HG03442 (cell line): ENCODE data around the gene TMEM109.

ENCODE experiments used
- ATAC-seq: cut with Tn5 transposase; IDR thresholded peaks from one replicate; pipeline ENCODE4 v1.9.1; 2021; ENCODE audit warnings: mild to moderate bottlenecking, moderate library complexity; ENCODE audit not compliant: unreplicated experiment

The TMEM109 gene

DNA sequence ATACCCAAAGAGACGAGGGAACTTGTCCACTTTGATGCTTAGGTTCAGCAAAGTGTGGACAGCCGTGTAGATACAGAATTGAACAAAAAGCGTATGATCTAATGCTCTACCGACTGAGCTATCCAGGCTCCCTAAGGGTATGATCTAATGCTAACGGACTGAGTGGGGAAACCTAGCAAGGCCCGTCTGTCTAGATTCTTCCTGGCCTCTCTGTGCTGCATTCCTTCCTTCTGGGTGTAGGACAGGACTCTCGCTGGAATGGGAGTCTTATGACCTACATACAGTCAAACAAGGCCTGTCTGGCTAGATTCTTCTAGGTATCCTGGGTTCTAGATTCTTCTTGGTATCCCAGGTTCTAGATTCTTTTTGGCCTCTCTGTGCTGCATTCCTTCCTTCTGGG, 46.4 kb downstream of the TMEM109 start:
- no peak for ATAC-seq

DNA sequence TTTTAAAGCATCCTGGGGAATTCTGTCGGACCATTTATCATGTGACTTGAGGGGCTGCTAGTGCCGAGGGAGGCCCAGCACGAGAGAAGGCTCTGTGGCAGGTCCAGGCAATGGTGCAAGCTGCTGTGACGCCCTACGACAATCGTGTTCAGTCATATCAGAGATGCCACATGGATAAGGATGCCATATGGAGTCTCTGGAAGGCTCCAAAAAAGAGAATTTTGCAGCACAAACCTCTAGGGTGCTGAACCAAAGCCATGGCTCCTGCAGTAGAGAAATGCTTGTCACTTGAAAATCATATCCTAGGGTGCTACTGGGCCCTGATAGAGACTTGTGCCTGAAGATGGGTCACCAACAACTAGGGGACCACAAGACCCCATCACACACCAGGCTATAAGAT, 50.8 kb downstream of the TMEM109 start:
- no peak for ATAC-seq

DNA sequence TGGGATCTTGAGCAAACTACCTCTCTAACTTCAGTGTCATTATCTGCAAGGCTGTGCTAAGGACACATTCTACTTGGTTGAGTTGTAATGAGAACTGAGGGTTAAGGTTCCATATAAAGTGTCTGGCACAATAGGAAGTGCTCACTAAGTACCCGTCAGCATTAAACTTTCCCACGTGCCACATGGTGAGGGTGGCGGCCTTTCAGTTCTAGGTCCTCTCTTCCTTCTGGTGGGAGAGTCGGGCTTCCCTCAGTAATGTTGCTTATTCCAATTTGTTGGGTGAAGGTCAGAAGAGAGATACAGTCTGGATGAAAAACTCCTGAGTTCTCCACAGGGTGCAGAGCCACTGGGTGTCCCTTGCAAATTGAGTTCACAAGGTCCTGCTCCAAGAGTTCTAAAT, 52.9 kb downstream of the TMEM109 start:
- ATAC-seq, result no peak

GRCh38 chr11:60968223-60968622, 54.3 kb downstream of the TMEM109 start:
- ATAC-seq, result no peak

DNA sequence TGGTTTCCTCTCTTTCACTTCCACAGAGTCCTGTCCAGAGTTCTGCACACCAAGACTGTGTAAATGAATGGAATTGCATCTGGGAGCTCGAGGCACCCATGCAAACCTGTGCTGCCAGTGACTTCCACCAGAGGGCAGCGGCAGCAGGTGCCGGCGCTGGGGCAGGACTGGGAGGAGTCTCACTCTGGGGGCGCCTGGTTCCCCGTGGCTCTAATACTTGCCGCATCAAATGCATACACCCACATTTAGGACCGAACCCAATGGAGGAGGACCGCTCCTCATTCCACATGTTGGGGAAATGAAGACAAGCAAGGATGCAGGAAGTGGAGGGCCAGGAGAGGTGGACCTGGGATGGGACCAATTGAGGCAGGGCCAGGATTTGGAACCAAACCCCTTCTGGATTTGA, 56.4 kb downstream of the TMEM109 start:
- no peak for ATAC-seq

DNA sequence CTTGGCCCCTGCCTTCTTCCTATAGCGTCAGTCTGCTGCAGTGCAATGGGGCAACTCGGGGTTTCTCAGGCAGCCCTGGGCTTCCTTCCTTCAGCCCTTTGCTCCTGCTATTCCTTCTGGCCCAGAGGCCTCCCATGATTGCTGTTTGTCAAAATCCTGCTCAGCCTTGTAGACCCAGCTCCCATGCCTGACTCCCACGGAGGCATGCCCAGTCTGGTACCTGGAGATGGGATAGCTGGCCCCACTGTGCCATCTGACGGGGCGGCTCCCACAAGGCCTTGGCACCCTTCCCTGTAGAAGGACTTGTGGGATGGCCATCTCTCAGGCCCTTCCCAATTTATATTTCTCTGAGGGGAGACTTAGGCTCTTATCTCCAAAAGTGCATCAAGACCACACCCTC, 56.9 kb downstream of the TMEM109 start:
- no peak for ATAC-seq

- no peak for ATAC-seq
Observed at GRCh38 chr11:60971520-60971919, 57.6 kb downstream of the TMEM109 start, which contains the start of gene CD6. Gene CD6 (plus strand): TSS chr11:60971680. CDS start chr11:60971866, 186 bp downstream.

DNA sequence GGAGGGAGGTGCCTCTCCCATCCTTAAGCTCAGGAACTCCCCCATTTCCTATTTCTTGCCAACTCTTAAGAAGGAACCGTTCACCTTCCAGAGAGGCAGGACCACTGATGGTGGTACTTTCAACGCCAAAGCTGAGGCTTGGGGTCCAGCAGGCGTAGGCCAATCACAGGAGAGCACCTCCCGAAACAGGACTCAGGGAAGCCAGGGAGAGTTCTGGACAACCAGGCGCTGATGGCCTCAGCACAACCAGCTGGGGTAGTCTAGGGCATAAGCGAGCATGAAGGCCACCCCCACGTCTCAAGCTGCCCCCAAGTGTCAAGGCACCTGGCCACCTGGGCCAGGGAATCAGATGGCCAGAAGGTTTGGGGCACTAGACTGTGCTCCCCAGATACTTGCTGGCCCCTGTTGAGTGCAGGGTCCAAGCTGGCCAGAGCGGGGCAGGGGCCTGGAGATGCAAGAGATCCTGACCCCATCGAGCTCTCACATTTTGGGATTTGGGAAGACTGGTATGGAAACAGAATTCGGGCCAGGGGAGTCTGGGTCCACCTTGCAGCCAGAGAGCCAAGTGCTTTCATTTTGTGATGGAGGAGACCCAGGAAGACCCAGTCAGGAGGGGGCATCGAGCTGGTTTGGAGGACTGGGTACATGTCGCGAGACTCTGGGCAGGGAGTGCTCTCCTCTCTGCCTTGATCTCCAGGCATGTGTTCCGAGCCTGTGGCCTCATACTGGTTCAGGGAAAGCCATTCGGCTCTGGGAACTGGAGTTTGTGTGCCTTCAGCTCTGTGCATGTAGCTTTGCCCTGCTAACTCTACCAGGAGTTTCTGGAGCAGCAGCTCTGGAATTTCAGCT, 58.4 kb downstream of the TMEM109 start:
- no peak for ATAC-seq
